ENCODE measurements around the gene SPNS1. TPM values are rescaled to one million over a fixed set of nuclear protein-coding genes. Genes with fewer than 3 reads are reported as not detected.
"Not testable (repeated sequence)": the region's sequence is repeated elsewhere in the genome, so short reads cannot be mapped to it uniquely, and the experiment has no call there.

SPNS1 gene
- total RNA-seq, 1 experiment from 2014 or later: 61.3 TPM

DNA sequence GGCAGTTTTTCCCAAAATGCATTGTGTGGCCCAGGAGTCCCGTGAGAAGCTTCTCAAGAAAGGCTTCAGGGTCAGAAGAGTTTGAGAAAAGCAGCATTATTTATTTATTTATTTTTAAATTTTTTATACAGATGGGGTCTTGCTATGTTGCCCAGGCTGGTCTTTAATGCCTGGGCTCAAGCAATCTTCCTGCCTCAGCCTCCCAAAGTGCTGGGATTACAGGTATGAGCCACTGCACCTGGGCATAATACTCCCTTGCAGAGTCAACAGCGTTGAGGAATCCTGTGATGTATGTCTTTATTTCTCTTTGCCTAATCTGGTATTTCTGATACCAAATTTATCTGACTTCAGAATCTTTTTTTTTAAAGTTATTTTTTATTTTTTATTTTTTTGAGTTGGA, 25.4 kb downstream of the SPNS1 start:
- H3K36me3 ChIP-seq (ENCODE audit: control insufficient read depth, insufficient read depth, low read length): no peaks in the 10 kb centered on the region
- TF ChIP-seq, protein P1, sequence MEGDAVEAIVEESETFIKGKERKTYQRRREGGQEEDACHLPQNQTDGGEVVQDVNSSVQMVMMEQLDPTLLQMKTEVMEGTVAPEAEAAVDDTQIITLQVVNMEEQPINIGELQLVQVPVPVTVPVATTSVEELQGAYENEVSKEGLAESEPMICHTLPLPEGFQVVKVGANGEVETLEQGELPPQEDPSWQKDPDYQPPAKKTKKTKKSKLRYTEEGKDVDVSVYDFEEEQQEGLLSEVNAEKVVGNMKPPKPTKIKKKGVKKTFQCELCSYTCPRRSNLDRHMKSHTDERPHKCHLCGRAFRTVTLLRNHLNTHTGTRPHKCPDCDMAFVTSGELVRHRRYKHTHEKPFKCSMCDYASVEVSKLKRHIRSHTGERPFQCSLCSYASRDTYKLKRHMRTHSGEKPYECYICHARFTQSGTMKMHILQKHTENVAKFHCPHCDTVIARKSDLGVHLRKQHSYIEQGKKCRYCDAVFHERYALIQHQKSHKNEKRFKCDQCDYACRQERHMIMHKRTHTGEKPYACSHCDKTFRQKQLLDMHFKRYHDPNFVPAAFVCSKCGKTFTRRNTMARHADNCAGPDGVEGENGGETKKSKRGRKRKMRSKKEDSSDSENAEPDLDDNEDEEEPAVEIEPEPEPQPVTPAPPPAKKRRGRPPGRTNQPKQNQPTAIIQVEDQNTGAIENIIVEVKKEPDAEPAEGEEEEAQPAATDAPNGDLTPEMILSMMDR (IDR thresholded peaks at IDR 0.05; ENCODE audit: insufficient read depth in 1 of 2, low read depth in 1 of 2, low read length in 1 of 2, severe bottlenecking in 1 of 2, unreplicated experiment in 1 of 2): no peak
- no peaks in the 10 kb centered on the region for H3K4me1 Mint-ChIP-seq (ENCODE audit: low read depth, unreplicated experiment)
- DNase-seq: no peak
- no TSS peak for BruUV-seq (replicated peaks)
- H3K27ac Mint-ChIP-seq (ENCODE audit: unreplicated experiment): no peak overlapping the region
- intact Hi-C loops (cut with micrococcal nuclease; ENCODE audit: unreplicated experiment): no loop called here
- ChIA-PET POLR2A (no interaction called here), CTCF (no interaction called here)
- H3K4me3 ChIP-seq (ENCODE audit: low read depth, low read length): no peak overlapping the region
- no peak overlapping the region for H3K4me3 Mint-ChIP-seq (ENCODE audit: unreplicated experiment)
- H3K9me3 Mint-ChIP-seq (ENCODE audit: unreplicated experiment): no peaks in the 10 kb centered on the region
- no peaks in the 10 kb centered on the region for H3K4me1 ChIP-seq
- peaks cover 6% of the 10 kb centered on the region for H3K27me3 Mint-ChIP-seq (ENCODE audit: insufficient read depth, unreplicated experiment)
- H3K36me3 Mint-ChIP-seq (ENCODE audit: insufficient read depth, unreplicated experiment): no peaks in the 10 kb centered on the region
- H3K9me3 ChIP-seq: no peaks in the 10 kb centered on the region
- H3K27me3 ChIP-seq (replicated peaks; ENCODE audit: control insufficient read depth, insufficient read depth, low read length): no peaks in the 10 kb centered on the region

DNA sequence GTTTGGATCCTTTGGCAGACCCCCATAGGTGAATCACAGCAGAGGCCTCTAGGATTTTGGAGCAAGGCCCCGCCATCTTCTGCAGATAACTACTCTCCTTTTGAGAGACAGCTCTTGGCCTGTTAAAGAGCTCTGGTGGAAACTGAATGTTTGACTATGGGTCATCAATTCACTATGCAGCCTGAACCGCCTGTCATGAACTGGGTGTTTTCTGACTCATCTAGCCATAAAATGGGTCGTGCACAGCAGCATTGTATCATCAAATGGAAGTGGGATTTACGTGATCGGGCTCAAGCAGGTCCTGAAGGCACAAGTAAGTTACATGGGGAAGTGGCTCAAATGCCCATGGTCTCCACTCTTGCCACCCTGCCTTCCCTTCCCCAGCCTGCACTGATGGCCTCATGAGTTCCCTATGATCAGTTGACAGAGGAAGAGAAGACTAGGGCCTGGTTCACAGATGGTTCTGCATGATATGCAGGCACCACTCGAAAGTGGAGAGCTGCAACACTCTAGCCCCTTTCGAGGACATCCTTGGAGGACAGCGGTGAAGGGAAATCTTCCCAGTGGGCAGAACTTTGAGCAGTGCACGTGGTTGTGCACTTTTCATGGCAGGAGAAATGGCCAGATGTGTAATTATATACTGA, 30.0 kb downstream of the SPNS1 start:
- H3K27me3 Mint-ChIP-seq (ENCODE audit: insufficient read depth, unreplicated experiment); H3K4me3 Mint-ChIP-seq (ENCODE audit: unreplicated experiment); CTCF ChIA-PET; DNase-seq; intact Hi-C loops (cut with micrococcal nuclease; ENCODE audit: unreplicated experiment); H3K4me1 Mint-ChIP-seq (ENCODE audit: low read depth, unreplicated experiment); H3K27ac Mint-ChIP-seq (ENCODE audit: unreplicated experiment); H3K36me3 ChIP-seq (ENCODE audit: control insufficient read depth, insufficient read depth, low read length); H3K9me3 ChIP-seq; H3K36me3 Mint-ChIP-seq (ENCODE audit: insufficient read depth, unreplicated experiment); POLR2A ChIA-PET; H3K9me3 Mint-ChIP-seq (ENCODE audit: unreplicated experiment); BruUV-seq (replicated peaks); H3K4me3 ChIP-seq (ENCODE audit: low read depth, low read length); H3K4me1 ChIP-seq; H3K27me3 ChIP-seq (replicated peaks; ENCODE audit: control insufficient read depth, insufficient read depth, low read length): not testable (repeated sequence)

DNA sequence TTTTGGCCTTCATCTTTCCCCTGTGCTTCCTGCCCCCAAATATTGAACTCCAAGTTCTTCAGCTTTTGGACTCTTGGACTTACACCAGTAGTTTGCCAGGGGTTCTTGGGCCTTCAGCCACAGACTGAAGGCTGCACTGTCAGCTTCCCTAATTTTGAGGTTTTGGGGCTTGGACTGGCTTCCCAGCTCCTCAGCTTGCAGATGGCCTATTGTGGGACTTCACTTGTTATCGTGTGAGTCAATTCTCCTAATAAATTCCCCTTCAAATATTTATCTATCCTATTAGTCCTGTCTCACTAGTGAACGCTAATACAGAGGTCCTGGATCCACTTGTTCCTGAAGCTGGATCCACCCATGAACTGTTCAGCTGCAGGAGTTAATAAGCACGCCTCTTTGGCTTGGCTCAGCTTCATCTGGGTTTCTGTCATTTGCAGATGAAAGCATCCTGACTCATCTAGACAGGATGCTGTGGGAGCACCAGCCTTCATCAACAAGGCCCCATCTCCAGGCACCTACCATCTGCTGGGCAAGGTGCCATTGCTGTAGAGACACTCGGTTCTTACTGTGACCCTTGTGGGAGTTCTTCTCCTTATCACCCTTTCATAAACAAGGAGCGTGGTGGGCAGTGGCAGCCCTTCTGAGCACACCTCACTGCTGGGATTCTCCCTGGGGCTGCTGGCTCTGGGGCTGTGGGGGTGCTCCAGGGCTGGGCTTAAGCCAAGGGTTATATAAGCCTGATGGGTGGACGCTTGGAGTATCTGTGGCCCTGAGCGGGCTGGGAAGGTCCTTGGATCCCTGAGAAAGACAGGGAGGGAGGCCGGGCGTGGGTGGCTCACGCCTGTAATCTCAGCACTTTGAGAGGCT, 33.4 kb downstream of the SPNS1 start:
- ChIA-PET CTCF (no interaction called here), POLR2A (no interaction called here)
- Histone ChIP-seq H3K4me3 (ENCODE audit: low read depth, low read length) (no peak overlapping the region), H3K9me3 (no peaks in the 10 kb centered on the region), H3K27me3 (replicated peaks; ENCODE audit: control insufficient read depth, insufficient read depth, low read length) (no peaks in the 10 kb centered on the region), H3K36me3 (ENCODE audit: control insufficient read depth, insufficient read depth, low read length) (no peaks in the 10 kb centered on the region), H3K4me1 (no peaks in the 10 kb centered on the region)
- Mint-ChIP-seq H3K9me3 (ENCODE audit: unreplicated experiment) (no peaks in the 10 kb centered on the region), H3K36me3 (ENCODE audit: insufficient read depth, unreplicated experiment) (no peaks in the 10 kb centered on the region), H3K27me3 (ENCODE audit: insufficient read depth, unreplicated experiment) (peaks cover 6% of the 10 kb centered on the region), H3K4me1 (ENCODE audit: low read depth, unreplicated experiment) (no peaks in the 10 kb centered on the region), H3K4me3 (ENCODE audit: unreplicated experiment) (no peak overlapping the region), H3K27ac (ENCODE audit: unreplicated experiment) (no peak overlapping the region)
- TF ChIP-seq, protein P1 (IDR thresholded peaks at IDR 0.05; ENCODE audit: insufficient read depth in 1 of 2, low read depth in 1 of 2, low read length in 1 of 2, severe bottlenecking in 1 of 2, unreplicated experiment in 1 of 2): no peak
- intact Hi-C loops (cut with micrococcal nuclease; ENCODE audit: unreplicated experiment): no loop called here
- BruUV-seq (replicated peaks): no TSS peak
- DNase-seq: no peak

Data from Caco-2 (cell line).